HG02678 (cell line): Measurements from ENCODE around the gene PEX13.

Source experiments
- ATAC-seq: cut with Tn5 transposase; IDR thresholded peaks from one replicate; pipeline ENCODE4 v1.9.1; 2021; ENCODE audit warnings: mild to moderate bottlenecking, moderate library complexity; ENCODE audit not compliant: unreplicated experiment

Gene PEX13

DNA sequence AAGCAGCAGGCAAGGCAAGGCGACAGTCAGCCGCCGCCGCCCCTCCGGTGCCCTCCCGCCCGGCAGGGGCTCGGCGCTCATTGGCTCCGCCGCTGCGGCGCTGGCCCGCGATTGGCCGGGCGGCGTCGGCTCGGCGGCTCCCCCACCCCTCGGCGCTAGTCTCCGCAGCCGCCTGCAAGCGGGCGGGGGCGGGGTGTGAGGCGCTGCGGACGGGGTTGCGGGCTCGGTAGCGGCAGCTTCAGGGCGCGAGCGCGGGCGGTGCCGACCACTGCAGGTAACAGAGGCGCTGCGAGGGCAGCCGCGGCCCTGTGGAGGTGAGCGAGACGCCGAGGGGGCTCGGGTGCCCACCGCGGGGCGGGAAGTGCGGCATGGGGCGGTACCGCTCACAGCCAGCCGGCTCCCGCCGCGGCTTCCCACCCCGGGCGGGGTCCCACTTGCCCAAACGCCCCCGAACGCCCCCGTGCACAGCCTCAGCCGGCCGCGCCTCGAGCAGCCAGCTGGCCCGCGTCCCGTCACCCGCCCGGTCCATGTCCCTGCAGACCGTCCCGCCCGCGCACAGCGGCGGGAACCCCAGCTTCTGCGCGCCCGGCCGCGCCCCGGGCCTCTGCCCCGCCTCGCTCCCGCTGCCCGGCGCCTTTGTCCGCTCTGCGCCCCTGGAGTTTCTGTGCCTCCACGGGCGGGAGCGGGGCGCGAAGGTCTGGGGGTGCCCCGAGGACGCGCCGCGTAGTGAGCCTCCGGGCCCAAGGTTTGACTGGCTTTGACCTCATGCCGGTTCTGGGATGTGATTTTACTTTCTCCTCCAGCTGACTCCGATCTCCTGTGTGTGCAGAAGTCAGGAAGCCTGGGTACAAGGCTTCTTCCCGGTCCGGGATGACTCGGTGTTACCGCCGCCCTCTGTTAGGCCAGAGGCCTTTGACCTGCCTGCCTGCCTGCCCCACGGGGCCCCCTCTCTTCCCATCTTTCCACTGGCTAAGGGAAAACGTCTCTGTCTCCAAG lies 48.5 kb downstream of the PEX13 start, which contains the start of gene SANBR:
Gene SANBR (plus strand): TSS at position 158 of the 996 bp plus-strand sequence. CDS start 4,480 bp downstream, outside the sequence.
- ATAC-seq: peak; percentile 98

DNA sequence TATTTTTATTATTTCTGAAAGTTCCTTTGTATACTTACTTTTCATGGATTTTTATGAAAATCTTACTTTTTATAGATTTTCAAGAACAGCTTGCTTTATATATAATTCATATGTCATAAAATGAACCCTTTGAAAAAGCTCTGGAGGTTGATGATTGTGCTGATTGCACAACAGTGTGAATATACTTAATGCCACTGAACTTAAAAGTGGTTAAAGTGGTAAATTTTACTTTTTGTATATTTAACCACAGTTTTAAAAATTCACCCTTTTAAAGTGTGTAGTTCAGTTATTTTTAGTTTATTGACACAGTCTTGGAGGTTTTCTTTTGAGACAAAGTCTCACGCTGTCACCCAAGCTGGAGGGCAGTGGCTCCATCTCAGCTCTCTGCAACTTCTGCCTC lies 56.6 kb downstream of the PEX13 start:
- ATAC-seq: no peak

DNA sequence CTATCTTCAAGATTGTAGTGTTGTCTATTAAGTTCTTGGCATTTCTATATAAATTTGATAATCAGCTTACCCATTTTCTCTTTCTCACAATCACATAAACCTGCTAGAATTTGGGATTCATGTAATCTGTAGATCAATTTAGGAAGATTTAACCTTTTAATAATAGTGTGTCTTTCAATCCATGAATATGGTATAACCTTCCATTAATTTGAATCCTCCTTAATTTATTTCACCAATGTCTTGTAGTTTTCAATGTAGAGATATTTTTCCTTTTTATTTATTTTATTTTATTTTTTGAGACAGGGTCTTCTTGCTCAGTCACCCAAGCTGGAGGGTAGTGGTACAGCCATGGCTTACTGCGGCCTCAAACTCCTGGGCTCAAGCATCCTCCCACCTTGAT lies 68.4 kb downstream of the PEX13 start:
- ATAC-seq: no peak

DNA sequence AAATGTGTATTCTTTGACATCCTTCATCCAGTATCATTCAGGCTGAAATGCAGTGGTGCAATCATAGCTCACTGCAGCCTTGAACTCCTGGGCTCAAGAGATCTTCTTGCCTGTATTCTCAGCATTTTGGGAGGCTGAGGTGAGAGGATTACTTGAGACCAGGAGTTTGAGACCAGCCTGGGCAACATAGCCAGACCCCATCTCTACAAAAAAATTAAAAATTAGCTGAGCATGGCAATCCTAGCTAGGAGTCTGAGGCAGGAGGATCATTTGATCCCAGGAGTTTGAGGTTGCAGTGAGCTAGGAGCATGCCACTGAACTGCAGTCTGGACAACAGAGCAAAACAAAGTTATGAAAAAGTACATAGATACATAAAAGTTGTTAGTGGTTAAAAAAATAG lies 72.3 kb downstream of the PEX13 start:
- ATAC-seq: no peak

DNA sequence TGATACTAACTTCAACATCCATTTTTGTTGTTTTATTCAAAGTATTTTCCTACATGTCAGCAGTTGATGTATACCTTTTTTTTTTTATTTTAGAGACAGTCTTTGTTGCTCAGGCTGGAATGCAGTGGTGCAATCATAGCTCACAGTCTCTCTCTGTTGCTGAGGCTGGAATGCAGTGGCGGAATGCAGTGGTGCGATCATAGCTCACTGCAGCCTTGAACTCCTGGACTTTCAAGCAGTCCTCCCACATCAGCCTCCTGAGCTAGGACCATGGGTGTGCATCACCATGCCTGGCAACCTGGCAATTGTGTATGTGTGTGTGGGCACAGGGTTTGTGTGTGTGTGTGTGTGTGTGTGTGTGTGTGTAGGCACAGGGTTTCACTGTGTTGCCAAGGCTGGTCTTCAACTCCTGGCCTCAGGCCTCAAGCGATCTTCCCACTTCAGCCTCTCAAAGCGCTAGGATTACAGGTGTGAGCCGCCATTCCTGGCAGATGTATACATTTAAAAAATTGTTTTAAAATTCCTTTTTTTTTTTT lies 72.9 kb downstream of the PEX13 start:
- no peak for ATAC-seq

DNA sequence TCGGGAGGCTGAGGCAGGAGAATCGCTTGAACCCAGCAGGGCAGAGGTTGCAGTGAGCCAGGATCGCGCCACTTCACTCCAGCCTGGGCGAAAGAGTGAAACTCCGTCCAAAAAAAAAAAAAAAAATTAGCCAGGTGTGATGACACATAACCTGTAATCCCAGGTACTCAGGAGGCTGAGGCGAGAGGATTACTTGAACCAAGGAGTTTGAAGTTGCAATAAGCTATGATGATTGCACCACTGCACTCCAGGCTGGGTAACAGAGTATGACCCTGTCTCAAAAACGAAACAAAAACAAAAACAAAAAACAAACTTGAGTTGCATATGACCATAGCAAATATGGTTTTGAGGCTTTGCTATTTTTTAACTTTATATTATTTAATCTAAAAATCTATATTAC lies 74.0 kb downstream of the PEX13 start:
- no peak for ATAC-seq

DNA sequence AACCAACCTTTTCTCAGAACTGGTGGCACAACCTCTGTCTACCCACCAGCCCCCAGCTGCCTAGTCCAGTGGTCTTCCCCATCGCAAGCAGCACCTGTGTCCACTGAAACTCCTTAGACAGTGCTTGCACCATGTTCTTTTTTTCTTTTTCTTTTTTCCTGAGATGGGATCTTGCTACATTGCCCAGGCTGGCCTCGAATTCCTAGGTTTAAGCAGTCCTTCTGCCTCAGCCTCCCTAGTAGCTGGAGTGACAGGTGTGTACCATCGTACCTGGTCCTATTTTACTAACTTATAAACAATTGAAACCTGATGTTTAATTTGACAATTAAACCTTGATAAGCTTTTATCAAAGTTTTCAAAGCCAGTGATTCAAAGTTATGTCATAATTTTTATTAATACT lies 78.9 kb downstream of the PEX13 start:
- ATAC-seq: no peak

DNA sequence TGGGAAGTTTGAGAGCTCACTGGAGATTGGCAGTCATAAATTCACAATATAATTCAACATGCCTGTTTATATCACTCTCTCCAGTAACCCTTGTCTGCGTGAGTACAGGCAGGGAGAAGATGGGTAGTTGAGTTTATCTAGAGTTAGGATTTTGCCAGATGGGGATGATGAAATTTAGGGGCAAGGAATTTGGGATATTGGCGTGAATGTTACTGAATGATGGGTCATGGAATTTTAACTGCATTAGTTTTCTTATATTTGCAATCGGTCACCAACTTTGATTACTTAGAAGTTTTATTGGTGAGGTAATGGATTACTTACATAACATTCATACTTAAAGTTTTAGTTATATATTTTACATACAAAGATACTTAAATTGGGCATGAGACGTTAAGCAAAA lies 83.3 kb downstream of the PEX13 start:
- ATAC-seq: no peak
